GM12878 (cell line): Measurements from ENCODE around the gene GJA1.

Experiments
- ATF7 ChIP-seq: fragments of 450-650 bp; IDR thresholded peaks from 2 replicates; pipeline ENCODE4 v1.6.1; 2016; ENCODE audit warnings: low read depth, mild to moderate bottlenecking
- CTCF ChIP-seq, 3 experiments: IDR thresholded peaks in 2 of 3; conservative IDR thresholded peaks in 1 of 3; 2 replicates each; pipeline ENCODE4 v1.5.1; 2011; ENCODE audit warnings: low read depth in 3 of 3, low read length in 3 of 3, mild to moderate bottlenecking in 3 of 3, control low read depth in 2 of 3, moderate library complexity in 2 of 3, inconsistent platforms in 1 of 3, mixed read lengths in 1 of 3; ENCODE audit not compliant: control insufficient read depth in 2 of 3, insufficient read depth in 1 of 3; ENCODE audit errors: extremely low read depth in 1 of 3
- E4F1 ChIP-seq: fragments of 450-650 bp; IDR thresholded peaks from 2 replicates; pipeline ENCODE4 v1.6.1; 2018; ENCODE audit warnings: borderline replicate concordance, mild to moderate bottlenecking; ENCODE audit not compliant: partially characterized antibody
- EZH2 ChIP-seq: IDR thresholded peaks from 2 replicates; pipeline ENCODE4 v1.6.1; 2012; ENCODE audit warnings: low read depth, mild to moderate bottlenecking, control low read depth, inconsistent platforms, low read length, borderline replicate concordance; ENCODE audit not compliant: control insufficient read depth
- NFIC ChIP-seq: IDR thresholded peaks from 2 replicates; pipeline ENCODE4 v1.6.1; 2012; ENCODE audit warnings: low read depth, mild to moderate bottlenecking, inconsistent platforms, low read length, moderate library complexity
- POLR2A ChIP-seq: IDR thresholded peaks from 2 replicates; pipeline ENCODE4 v1.6.1; 2011; ENCODE audit warnings: low read depth, mild to moderate bottlenecking, low read length
- RAD21 ChIP-seq: IDR thresholded peaks from 2 replicates; pipeline ENCODE4 v1.6.1; 2011; ENCODE audit warnings: mild to moderate bottlenecking, low read depth, low read length, moderate library complexity; ENCODE audit not compliant: insufficient read depth
- STAT1 ChIP-seq: fragments of 450-650 bp; conservative IDR thresholded peaks from 2 replicates; pipeline ENCODE4 v1.6.1; 2014; ENCODE audit warnings: antibody characterized with exemption, mild to moderate bottlenecking
- YY1 ChIP-seq: IDR thresholded peaks from 2 replicates; pipeline ENCODE4 v1.6.1; 2011; ENCODE audit warnings: low read depth, mild to moderate bottlenecking, low read length
- ZBTB33 ChIP-seq: fragments of 450-650 bp; IDR thresholded peaks from 2 replicates; pipeline ENCODE4 v1.6.1; 2017; ENCODE audit warnings: mild to moderate bottlenecking
- ZBTB40 ChIP-seq: fragments of 450-650 bp; IDR thresholded peaks from 2 replicates; pipeline ENCODE4 v1.6.1; 2016; ENCODE audit warnings: mild to moderate bottlenecking, moderate library complexity, borderline replicate concordance
- ZNF207 ChIP-seq: fragments of 450-650 bp; IDR thresholded peaks from 2 replicates; pipeline ENCODE4 v1.6.1; 2014; ENCODE audit warnings: antibody characterized with exemption, mild to moderate bottlenecking, borderline replicate concordance
- ZZZ3 ChIP-seq: IDR thresholded peaks from 2 replicates; pipeline ENCODE4 v1.6.1; 2011; ENCODE audit warnings: low read depth; ENCODE audit not compliant: control insufficient read depth, insufficient read length

- TF ChIP-seq ZBTB33 (no peak), RAD21 (no peak), NFIC (no peak), STAT1 (no peak), ZZZ3 (no peak), CTCF (IDR thresholded peaks at IDR 0.05 in 2 of 3, conservative IDR thresholded peaks at IDR 0.05 in 1 of 3; ENCODE audit: control insufficient read depth in 2 of 3, extremely low read depth in 1 of 3, insufficient read depth in 1 of 3, low read depth in 3 of 3, low read length in 3 of 3) (no peak), EZH2 (no peak), POLR2A (no peak), ZBTB40 (no peak), ZNF207 (no peak), YY1 (no peak), ATF7 (no peak), E4F1 (no peak)
These were observed 27.1 kb upstream of the GJA1 start for GRCh38 chr6:121408321-121408720.
